IMR-90 (cell line): Measurements from ENCODE around the gene LRRC72. TPM values are rescaled to one million over a fixed set of nuclear protein-coding genes. Genes with fewer than 3 reads are reported as not detected.

Experiments used
- ATAC-seq: fragments of 200-7000 bp; cut with Tn5 transposase; 2 replicates; pipeline ENCODE4 v1.9.1; 2020; ENCODE audit warnings: low read depth, mild to moderate bottlenecking, moderate library complexity
- BruUV-seq: library from RNA; stranded (reverse); fragments of 400-500 nt; replicated peaks from 2 replicates; lab custom pipeline; 2021; lab: Mats Ljungman, UMichigan
- CTCF ChIA-PET: fragments of 300-600 bp; formaldehyde crosslinking; extraction: SDS; loops from one replicate; lab custom pipeline; 2021; ENCODE audit warnings: antibody characterized with exemption; lab: Yijun Ruan, JAX
- POLR2A ChIA-PET: fragments of 300-600 bp; sonication (Branson Sonifier 250); formaldehyde crosslinking; loops from one replicate; lab custom pipeline; 2022; ENCODE audit warnings: antibody characterized with exemption; ENCODE audit not compliant: unreplicated experiment; lab: Charles Lee
- DNase-seq: peaks from one replicate; pipeline ENCODE4 v3.0.0; 2013
- H2AFZ ChIP-seq: replicated peaks from 2 replicates; pipeline ENCODE3; 2013; ENCODE audit warnings: low read length, mild to moderate bottlenecking; ENCODE audit not compliant: poor library complexity
- H2AK5ac ChIP-seq: 2 replicates; pipeline ENCODE4 v1.6.1; 2013; ENCODE audit warnings: low read depth, low read length, inconsistent platforms
- H2AK9ac ChIP-seq: replicated peaks from 2 replicates; pipeline ENCODE3; 2013; ENCODE audit warnings: mild to moderate bottlenecking, low read depth, low read length, moderate library complexity; ENCODE audit not compliant: poor library complexity
- H2BK120ac ChIP-seq: 2 replicates; pipeline ENCODE4 v1.6.1; 2013; ENCODE audit warnings: low read depth, low read length, inconsistent platforms
- H2BK15ac ChIP-seq: 3 replicates; pipeline ENCODE4 v1.6.1; 2013; ENCODE audit warnings: low read depth, low read length, inconsistent platforms
- H2BK20ac ChIP-seq: 2 replicates; pipeline ENCODE4 v1.6.1; 2013; ENCODE audit warnings: low read depth, mild to moderate bottlenecking, inconsistent platforms, low read length, moderate library complexity
- H2BK5ac ChIP-seq: 2 replicates; pipeline ENCODE4 v1.6.1; 2013; ENCODE audit warnings: mild to moderate bottlenecking, low read depth, low read length, inconsistent platforms; ENCODE audit not compliant: poor library complexity, severe bottlenecking
- H3K14ac ChIP-seq: replicated peaks from 2 replicates; pipeline ENCODE4 v1.6.1; 2013; ENCODE audit warnings: low read depth, low read length, inconsistent platforms
- H3K18ac ChIP-seq: 2 replicates; pipeline ENCODE4 v1.6.1; 2013; ENCODE audit warnings: low read depth, low read length, control low read depth
- H3K23ac ChIP-seq: 2 replicates; pipeline ENCODE4 v1.6.1; 2013; ENCODE audit warnings: low read depth, low read length, inconsistent platforms
- H3K27ac ChIP-seq: 2 replicates; pipeline ENCODE4 v1.5.1; 2013; ENCODE audit warnings: mild to moderate bottlenecking, control low read depth, low read length; ENCODE audit not compliant: insufficient read depth
- H3K27me3 ChIP-seq: 2 replicates; pipeline ENCODE4 v1.6.1; 2013; ENCODE audit warnings: low read length; ENCODE audit not compliant: control insufficient read depth, insufficient read depth
- H3K36me3 ChIP-seq: 2 replicates; pipeline ENCODE4 v1.6.1; 2013; ENCODE audit warnings: low read length, mixed read lengths; ENCODE audit not compliant: control insufficient read depth, insufficient read depth
- H3K4ac ChIP-seq: 2 replicates; pipeline ENCODE4 v1.6.1; 2013; ENCODE audit warnings: low read depth, low read length, inconsistent platforms
- H3K4me1 ChIP-seq: 2 replicates; pipeline ENCODE4 v1.6.1; 2013; ENCODE audit warnings: low read length, mixed read lengths; ENCODE audit not compliant: control insufficient read depth, insufficient read depth
- H3K4me2 ChIP-seq: 2 replicates; pipeline ENCODE4 v1.6.1; 2013; ENCODE audit warnings: low read depth, mild to moderate bottlenecking, control low read depth, low read length, moderate library complexity
- H3K4me3 ChIP-seq: 2 replicates; pipeline ENCODE4 v1.5.1; 2013; ENCODE audit warnings: low read depth, mild to moderate bottlenecking, control low read depth, low read length, moderate library complexity; ENCODE audit not compliant: insufficient read depth
- H3K56ac ChIP-seq: 2 replicates; pipeline ENCODE4 v1.6.1; 2013; ENCODE audit warnings: low read length, inconsistent platforms; ENCODE audit not compliant: insufficient read depth; ENCODE audit errors: extremely low read depth
- H3K79me1 ChIP-seq, 2 experiments: 2 replicates each; pipeline ENCODE4 v1.6.1; 2013; ENCODE audit warnings: low read length in 2 of 2, inconsistent platforms in 1 of 2, low read depth in 1 of 2
- H3K9ac ChIP-seq: 2 replicates; pipeline ENCODE4 v1.6.1; 2013; ENCODE audit warnings: low read depth, low read length, control low read depth
- H3K9me1 ChIP-seq: 2 replicates; pipeline ENCODE4 v1.6.1; 2013; ENCODE audit warnings: low read length, inconsistent platforms; ENCODE audit not compliant: insufficient read depth
- H3K9me3 ChIP-seq: 2 replicates; pipeline ENCODE4 v1.6.1; 2013; ENCODE audit warnings: low read length; ENCODE audit not compliant: control insufficient read depth, insufficient read depth
- H4K20me1 ChIP-seq: 2 replicates; pipeline ENCODE4 v1.6.1; 2013; ENCODE audit warnings: low read length, inconsistent platforms; ENCODE audit not compliant: insufficient read depth
- H4K5ac ChIP-seq: 2 replicates; pipeline ENCODE4 v1.6.1; 2013; ENCODE audit warnings: mild to moderate bottlenecking, low read depth, low read length, control low read depth
- H4K8ac ChIP-seq, 2 experiments: 2 replicates each; pipeline ENCODE4 v1.6.1; 2013; ENCODE audit warnings: low read depth in 2 of 2, low read length in 2 of 2, control low read depth in 1 of 2, inconsistent platforms in 1 of 2
- H4K91ac ChIP-seq: 2 replicates; pipeline ENCODE4 v1.6.1; 2013; ENCODE audit warnings: low read depth, low read length, inconsistent platforms; ENCODE audit not compliant: insufficient read depth
- BHLHE40 ChIP-seq: fragments of 150-350 bp; IDR thresholded peaks from 2 replicates; pipeline ENCODE4 v1.6.1; 2016; ENCODE audit warnings: mild to moderate bottlenecking, low read depth, low read length
- CEBPB ChIP-seq: IDR thresholded peaks from 2 replicates; pipeline ENCODE4 v1.6.1; 2012; ENCODE audit warnings: low read depth, low read length, improper control_type of control experiment
- CHD1 ChIP-seq: IDR thresholded peaks from 2 replicates; pipeline ENCODE4 v1.6.1; 2012; ENCODE audit warnings: low read depth, low read length, improper control_type of control experiment
- FOS ChIP-seq: fragments of 150-350 bp; IDR thresholded peaks from 2 replicates; pipeline ENCODE4 v1.6.1; 2016; ENCODE audit warnings: low read depth, low read length
- MAFK ChIP-seq: IDR thresholded peaks from 2 replicates; pipeline ENCODE4 v1.6.1; 2012; ENCODE audit warnings: low read depth, low read length, improper control_type of control experiment
- MAZ ChIP-seq: IDR thresholded peaks from 2 replicates; pipeline ENCODE4 v1.6.1; 2012; ENCODE audit warnings: low read depth, mild to moderate bottlenecking, low read length, improper control_type of control experiment, moderate library complexity, borderline replicate concordance
- MXI1 ChIP-seq: IDR thresholded peaks from 2 replicates; pipeline ENCODE4 v1.6.1; 2012; ENCODE audit warnings: low read depth, mild to moderate bottlenecking, low read length, moderate library complexity, borderline replicate concordance
- NFE2L2 ChIP-seq: fragments of 150-350 bp; IDR thresholded peaks from 2 replicates; pipeline ENCODE4 v1.6.1; 2016; ENCODE audit warnings: low read depth, mild to moderate bottlenecking, low read length
- POLR2A ChIP-seq: IDR thresholded peaks from 2 replicates; pipeline ENCODE4 v1.6.1; 2012; ENCODE audit warnings: mild to moderate bottlenecking, low read depth, low read length
- RAD21 ChIP-seq: IDR thresholded peaks from 2 replicates; pipeline ENCODE4 v1.6.1; 2012; ENCODE audit warnings: low read length, improper control_type of control experiment
- RCOR1 ChIP-seq: IDR thresholded peaks from 2 replicates; pipeline ENCODE4 v1.6.1; 2012; ENCODE audit warnings: mild to moderate bottlenecking, low read length, improper control_type of control experiment; ENCODE audit not compliant: insufficient replicate concordance
- SMC3 ChIP-seq: fragments of 150-350 bp; IDR thresholded peaks from 2 replicates; pipeline ENCODE4 v1.6.1; 2016; ENCODE audit warnings: low read depth, mild to moderate bottlenecking, antibody characterized with exemption, low read length, moderate library complexity
- USF2 ChIP-seq: fragments of 150-350 bp; IDR thresholded peaks from 2 replicates; pipeline ENCODE4 v1.6.1; 2017; ENCODE audit warnings: mild to moderate bottlenecking, antibody characterized with exemption, low read length, low read depth
- WGBS, 2 experiments: methylation state at CpG; one replicate each; pipeline versions ENCODE4 v1.1.5 to v1.1.7; 2013; ENCODE audit warnings: missing lambda C conversion rate in 2 of 2; ENCODE audit not compliant: insufficient read length in 1 of 2; ENCODE audit errors: extremely low coverage in 2 of 2; 5-methylcytosine and 5-hydroxymethylcytosine counted together
- dilution Hi-C: fragments of 300-500 bp; cut with HindIII; formaldehyde crosslinking; loops from one replicate; pipeline ENCODE4 v1.14.3; 2018; ENCODE audit warnings: low sequenced_read_pairs; ENCODE audit not compliant: unreplicated experiment
- in situ Hi-C: fragments of 300-500 bp; cut with MboI; formaldehyde crosslinking; loops from 3 replicates; pipeline ENCODE4 v1.14.3; 2019; ENCODE audit warnings: low sequenced_read_pairs, inconsistent platforms, mixed read lengths
- intact Hi-C: fragments of 100-400 bp; cut with micrococcal nuclease; formaldehyde crosslinking; loops from 2 replicates; pipeline ENCODE4 v1.10.0; 2022
- polyA plus RNA-seq, 3 experiments: library from polyadenylated mRNA; depleted of rRNA; stranded (reverse); fragments of >200 nt; gene quantifications; 2 replicates each; pipeline ENCODE4 v1.2.3, GENCODE V29; 2012; ENCODE audit warnings: low replicate concordance in 1 of 3
- total RNA-seq: library from RNA; depleted of rRNA; stranded (reverse); fragments of >200 nt; gene quantifications from 2 replicates; pipeline ENCODE4 v1.2.3, GENCODE V29; 2012
- TF ChIP-seq, protein P1 (sequence below): conservative IDR thresholded peaks from 2 replicates; pipeline ENCODE4 v1.5.1; 2012; ENCODE audit warnings: mild to moderate bottlenecking, low read depth, low read length, improper control_type of control experiment
- TF ChIP-seq, protein P2 (sequence below): fragments of 150-350 bp; IDR thresholded peaks from 2 replicates; pipeline ENCODE4 v1.6.1; 2016; ENCODE audit warnings: low read depth, mild to moderate bottlenecking, low read length, moderate library complexity, borderline replicate concordance

LRRC72 gene
- total and polyA plus RNA-seq, 2 of the 4 experiments (the other 2 are of a cell fraction) = not detected

DNA sequence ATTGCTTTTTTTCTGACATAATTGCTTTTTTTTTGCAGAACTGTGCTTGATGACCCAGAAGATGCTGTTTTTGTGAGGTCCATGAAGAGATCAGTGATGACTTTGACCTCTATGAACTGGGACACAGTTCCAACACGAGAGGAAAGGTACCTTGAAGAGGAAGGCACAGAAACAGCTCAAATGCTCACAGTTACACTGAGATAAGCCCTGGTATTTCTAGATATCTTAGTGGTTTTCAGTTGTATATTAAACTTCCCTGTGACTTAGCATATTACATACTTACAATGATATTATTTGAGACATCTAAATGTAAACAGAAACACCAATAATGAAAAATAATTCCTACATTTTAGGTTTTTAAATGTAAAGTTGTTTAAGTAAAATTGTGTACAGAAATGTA, 54.7 kb downstream of the LRRC72 start:
- no peak overlapping the region for H2AK5ac ChIP-seq
- H4K8ac ChIP-seq = no peak overlapping the region
- in situ Hi-C loops (no loop called here), intact Hi-C loops (no loop called here), dilution Hi-C loops (no loop called here)
- no peak overlapping the region for H2BK20ac ChIP-seq
- H2AK9ac ChIP-seq = no peak overlapping the region
- H3K9ac ChIP-seq = no peak overlapping the region
- no peak overlapping the region for H3K14ac ChIP-seq
- H4K5ac ChIP-seq = no peak overlapping the region
- TF ChIP-seq NFE2L2 (no peak), CHD1 (no peak), RCOR1 (no peak), SMC3 (no peak), BHLHE40 (no peak), MAFK (no peak), CEBPB (no peak), POLR2A (no peak), MXI1 (no peak), USF2 (no peak), FOS (no peak), MAZ (no peak), RAD21 (no peak)
- TF ChIP-seq, protein P1, sequence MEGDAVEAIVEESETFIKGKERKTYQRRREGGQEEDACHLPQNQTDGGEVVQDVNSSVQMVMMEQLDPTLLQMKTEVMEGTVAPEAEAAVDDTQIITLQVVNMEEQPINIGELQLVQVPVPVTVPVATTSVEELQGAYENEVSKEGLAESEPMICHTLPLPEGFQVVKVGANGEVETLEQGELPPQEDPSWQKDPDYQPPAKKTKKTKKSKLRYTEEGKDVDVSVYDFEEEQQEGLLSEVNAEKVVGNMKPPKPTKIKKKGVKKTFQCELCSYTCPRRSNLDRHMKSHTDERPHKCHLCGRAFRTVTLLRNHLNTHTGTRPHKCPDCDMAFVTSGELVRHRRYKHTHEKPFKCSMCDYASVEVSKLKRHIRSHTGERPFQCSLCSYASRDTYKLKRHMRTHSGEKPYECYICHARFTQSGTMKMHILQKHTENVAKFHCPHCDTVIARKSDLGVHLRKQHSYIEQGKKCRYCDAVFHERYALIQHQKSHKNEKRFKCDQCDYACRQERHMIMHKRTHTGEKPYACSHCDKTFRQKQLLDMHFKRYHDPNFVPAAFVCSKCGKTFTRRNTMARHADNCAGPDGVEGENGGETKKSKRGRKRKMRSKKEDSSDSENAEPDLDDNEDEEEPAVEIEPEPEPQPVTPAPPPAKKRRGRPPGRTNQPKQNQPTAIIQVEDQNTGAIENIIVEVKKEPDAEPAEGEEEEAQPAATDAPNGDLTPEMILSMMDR = no peak
- TF ChIP-seq, protein P2, sequence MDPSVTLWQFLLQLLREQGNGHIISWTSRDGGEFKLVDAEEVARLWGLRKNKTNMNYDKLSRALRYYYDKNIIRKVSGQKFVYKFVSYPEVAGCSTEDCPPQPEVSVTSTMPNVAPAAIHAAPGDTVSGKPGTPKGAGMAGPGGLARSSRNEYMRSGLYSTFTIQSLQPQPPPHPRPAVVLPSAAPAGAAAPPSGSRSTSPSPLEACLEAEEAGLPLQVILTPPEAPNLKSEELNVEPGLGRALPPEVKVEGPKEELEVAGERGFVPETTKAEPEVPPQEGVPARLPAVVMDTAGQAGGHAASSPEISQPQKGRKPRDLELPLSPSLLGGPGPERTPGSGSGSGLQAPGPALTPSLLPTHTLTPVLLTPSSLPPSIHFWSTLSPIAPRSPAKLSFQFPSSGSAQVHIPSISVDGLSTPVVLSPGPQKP = no peak
- H3K9me3 ChIP-seq = no peaks in the 10 kb centered on the region
- H2BK120ac ChIP-seq = no peak overlapping the region
- no peaks in the 10 kb centered on the region for H3K79me1 ChIP-seq
- no peak overlapping the region for H2BK5ac ChIP-seq
- H4K91ac ChIP-seq = no peak overlapping the region
- WGBS, 2 experiments = no CpG with 5 or more reads among the region's 1 CpG
- POLR2A ChIA-PET = no interaction called here
- H3K27me3 ChIP-seq = no peaks in the 10 kb centered on the region; the same call in 1 of the 2 replicates
- BruUV-seq = no TSS peak
- no peak overlapping the region for H2BK15ac ChIP-seq
- CTCF ChIA-PET = interaction anchor here (0.5 to 1.1 kb wide), 2 partner anchors 16 to 130 kb away, joined by 3 to 5 read pairs; no protein-coding TSS in a partner anchor
- no peak overlapping the region for H3K18ac ChIP-seq
- no peaks in the 10 kb centered on the region for H4K20me1 ChIP-seq
- H3K4ac ChIP-seq = no peak overlapping the region
- H3K4me2 ChIP-seq = no peak overlapping the region
- H3K4me3 ChIP-seq = no peak overlapping the region
- no peak overlapping the region for H3K23ac ChIP-seq
- DNase-seq = no peak
- no peaks in the 10 kb centered on the region for H3K36me3 ChIP-seq
- H3K27ac ChIP-seq = no peak overlapping the region
- H2AFZ ChIP-seq = no peak overlapping the region
- H3K9me1 ChIP-seq = no peaks in the 10 kb centered on the region
- ATAC-seq = no peak
- H3K4me1 ChIP-seq = no peaks in the 10 kb centered on the region
- H3K56ac ChIP-seq = no peak overlapping the region
